Measurements from ENCODE around the gene LRRC3. TPM values are rescaled to one million over a fixed set of nuclear protein-coding genes. Genes with fewer than 3 reads are reported as not detected.

The LRRC3 gene
- total and polyA plus RNA-seq, 2 donors from 2014 or later = 0.60 to 1.4 TPM

GRCh38 chr21:44427241-44428120 is 27.8 kb upstream of the LRRC3 start:
- FAIRE-seq (no peak), DNase-seq (peak in 2 of 5 donors; percentile 42 to 63)
- Histone ChIP-seq H3K4me3 (ENCODE audit: low read length in 3 of 3) (no peak overlapping the region), H3K9me3 (ENCODE audit: control insufficient read depth in 2 of 3, insufficient read depth in 1 of 3, low read length in 3 of 3) (peaks cover 0 to 4% (median 0%) of the 10 kb centered on the region in 3 donors), H3K4me1 (ENCODE audit: control insufficient read depth in 2 of 3, insufficient read depth in 2 of 3, low read depth in 1 of 3, low read length in 3 of 3) (no peaks in the 10 kb centered on the region), H3K9ac (ENCODE audit: low read length in 3 of 3) (no peak overlapping the region), H3K36me3 (ENCODE audit: control insufficient read depth in 2 of 3, insufficient read depth in 3 of 3, low read length in 3 of 3) (no peaks in the 10 kb centered on the region), H3K27me3 (ENCODE audit: control insufficient read depth, insufficient read depth, low read length) (no peaks in the 10 kb centered on the region), H3K27ac (ENCODE audit: low read depth in 2 of 2, low read length in 2 of 2) (no peak overlapping the region)
- no peak for TF ChIP-seq CTCF (IDR thresholded peaks at IDR 0.05; ENCODE audit: borderline replicate concordance, extremely low read depth, insufficient read depth)
- intact Hi-C loops (cut with DNase I) = no loop called here

- Histone ChIP-seq H3K9me3 (ENCODE audit: control insufficient read depth in 2 of 3, insufficient read depth in 1 of 3, low read length in 3 of 3) (peaks cover 0 to 4% (median 0%) of the 10 kb centered on the region in 3 donors), H3K9ac (ENCODE audit: low read length in 3 of 3) (no peak overlapping the region), H3K4me3 (ENCODE audit: low read length in 3 of 3) (no peak overlapping the region), H3K36me3 (ENCODE audit: control insufficient read depth in 2 of 3, insufficient read depth in 3 of 3, low read length in 3 of 3) (no peaks in the 10 kb centered on the region), H3K27ac (ENCODE audit: low read depth in 2 of 2, low read length in 2 of 2) (no peak overlapping the region), H3K27me3 (ENCODE audit: control insufficient read depth, insufficient read depth, low read length) (no peaks in the 10 kb centered on the region), H3K4me1 (ENCODE audit: control insufficient read depth in 2 of 3, insufficient read depth in 2 of 3, low read depth in 1 of 3, low read length in 3 of 3) (no peaks in the 10 kb centered on the region)
- DNase-seq = peak in 2 of 5 donors; percentile 28 to 52
- no peak for TF ChIP-seq CTCF (IDR thresholded peaks at IDR 0.05; ENCODE audit: borderline replicate concordance, extremely low read depth, insufficient read depth)
- intact Hi-C loops (cut with DNase I) = no loop called here
- no peak for FAIRE-seq
These were observed 26.9 kb upstream of the LRRC3 start for GRCh38 chr21:44428281-44428960.

GRCh38 chr21:44429894-44430293 is 25.4 kb upstream of the LRRC3 start:
- intact Hi-C loops (cut with DNase I) = no loop called here
- no peak for FAIRE-seq

More at GRCh38 chr21:44429894-44430293, 25.4 kb upstream of the LRRC3 start:
- Histone ChIP-seq H3K36me3 (ENCODE audit: control insufficient read depth in 2 of 3, insufficient read depth in 3 of 3, low read length in 3 of 3) (no peaks in the 10 kb centered on the region), H3K27ac (ENCODE audit: low read depth in 2 of 2, low read length in 2 of 2) (no peak overlapping the region), H3K27me3 (ENCODE audit: control insufficient read depth, insufficient read depth, low read length) (no peaks in the 10 kb centered on the region), H3K9ac (ENCODE audit: low read length in 3 of 3) (no peak overlapping the region), H3K9me3 (ENCODE audit: control insufficient read depth in 2 of 3, insufficient read depth in 1 of 3, low read length in 3 of 3) (peaks cover 0 to 4% (median 0%) of the 10 kb centered on the region in 3 donors), H3K4me1 (ENCODE audit: control insufficient read depth in 2 of 3, insufficient read depth in 2 of 3, low read depth in 1 of 3, low read length in 3 of 3) (no peaks in the 10 kb centered on the region), H3K4me3 (ENCODE audit: low read length in 3 of 3) (no peak overlapping the region)
- TF ChIP-seq CTCF (IDR thresholded peaks at IDR 0.05; ENCODE audit: borderline replicate concordance, extremely low read depth, insufficient read depth) = no peak
- no peak for DNase-seq
